HepG2 (cell line): ENCODE measurements around the gene PTPRN. TPM values are rescaled to one million over a fixed set of nuclear protein-coding genes. Genes with fewer than 3 reads are reported as not detected.

Experiments used
- DR1 ChIP-seq: sonication (generic); formaldehyde crosslinking; IDR thresholded peaks from 2 replicates; pipeline ENCODE4 v1.8.0; 2021; ENCODE audit warnings: mild to moderate bottlenecking, missing genetic modification reagents, inconsistent platforms
- GPN1 ChIP-seq: sonication (generic); formaldehyde crosslinking; IDR thresholded peaks from 2 replicates; pipeline ENCODE4 v1.5.1; 2020; ENCODE audit warnings: missing genetic modification reagents, borderline replicate concordance
- MBD4 ChIP-seq: IDR thresholded peaks from 2 replicates; pipeline ENCODE4 v1.6.1; 2012; ENCODE audit warnings: low read length, inconsistent platforms, borderline replicate concordance
- MTF2 ChIP-seq: sonication (generic); formaldehyde crosslinking; IDR thresholded peaks from 2 replicates; pipeline ENCODE4 v1.5.0; 2020; ENCODE audit warnings: missing genetic modification reagents, borderline replicate concordance
- NFE2L1 ChIP-seq: sonication (generic); formaldehyde crosslinking; IDR thresholded peaks from 2 replicates; pipeline ENCODE4 v1.4.0; 2020; ENCODE audit warnings: missing genetic modification reagents, mild to moderate bottlenecking, borderline replicate concordance
- RAD21 ChIP-seq: fragments of 450-650 bp; formaldehyde crosslinking; IDR thresholded peaks from 2 replicates; pipeline ENCODE4 v1.5.0; 2020; ENCODE audit warnings: mild to moderate bottlenecking
- SUZ12 ChIP-seq: fragments of 150-350 bp; IDR thresholded peaks from 2 replicates; pipeline ENCODE4 v1.6.1; 2014; ENCODE audit warnings: low read depth, low read length
- TGIF2 ChIP-seq: IDR thresholded peaks from 2 replicates; pipeline ENCODE4 v1.6.1; 2016; ENCODE audit warnings: control low read depth, missing compliant biosample characterization
- ZBTB7A ChIP-seq: sonication (generic); formaldehyde crosslinking; IDR thresholded peaks from 2 replicates; pipeline ENCODE4 v1.8.0; 2022; ENCODE audit warnings: mild to moderate bottlenecking, missing genetic modification reagents
- ZNF44 ChIP-seq: sonication (generic); formaldehyde crosslinking; IDR thresholded peaks from 2 replicates; pipeline ENCODE4 v1.5.1; 2020; ENCODE audit warnings: mild to moderate bottlenecking, missing genetic modification reagents
- ZNF629 ChIP-seq: sonication (generic); formaldehyde crosslinking; conservative IDR thresholded peaks from 2 replicates; pipeline ENCODE4 v1.5.0; 2020; ENCODE audit warnings: missing genetic modification reagents
- ZNF766 ChIP-seq: sonication (generic); formaldehyde crosslinking; IDR thresholded peaks from 2 replicates; pipeline ENCODE4 v1.5.0; 2020; ENCODE audit warnings: missing genetic modification reagents, borderline replicate concordance
- polyA plus RNA-seq, 8 experiments: library from polyadenylated mRNA; depleted of rRNA in 3 of 8; stranded (reverse) in 7 of 8; unstranded in 1 of 8; fragments of >200 nt; fragmentation: Illumina TruSeq in 4 of 8; extraction: Trizol in 4 of 8; gene quantifications; 2 replicates each; pipeline versions ENCODE4 v1.2.1 to v1.2.3, GENCODE V29; 2011 to 2016; ENCODE audit warnings: low read depth in 4 of 8, missing spikeins in 1 of 8, mixed read lengths in 1 of 8; ENCODE audit not compliant: insufficient read depth in 1 of 8
- total RNA-seq, 5 experiments: library from RNA; depleted of rRNA; stranded (reverse); fragments of >200 nt; fragmentation: Illumina TruSeq; extraction: Trizol; gene quantifications; 2 replicates each; pipeline ENCODE4 v1.2.3, GENCODE V29; 2016; ENCODE audit warnings: low read depth in 1 of 5
- TF ChIP-seq, protein P1 (sequence below): sonication (generic); formaldehyde crosslinking; IDR thresholded peaks from 2 replicates; pipeline ENCODE4 v1.5.1; 2020; ENCODE audit warnings: missing genetic modification reagents, mild to moderate bottlenecking, borderline replicate concordance
- TF ChIP-seq, protein P2 (sequence below): IDR thresholded peaks from 2 replicates; pipeline ENCODE4 v1.6.1; 2016; ENCODE audit warnings: missing biosample characterization, missing genetic modification reagents, low read depth
- TF ChIP-seq, protein P3 (sequence below), 2 experiments: sonication (generic) in 1 of 2; formaldehyde crosslinking in 1 of 2; IDR thresholded peaks; 2 replicates each; pipeline versions ENCODE4 v1.5.1 to v1.6.1; 2011 to 2020; ENCODE audit warnings: borderline replicate concordance in 1 of 2, low read depth in 1 of 2, low read length in 1 of 2, mild to moderate bottlenecking in 1 of 2, missing genetic modification reagents in 1 of 2, moderate library complexity in 1 of 2
- TF ChIP-seq, protein P4 (sequence below): sonication (generic); formaldehyde crosslinking; IDR thresholded peaks from 2 replicates; pipeline ENCODE4 v1.4.0; 2020; ENCODE audit warnings: mild to moderate bottlenecking, missing genetic modification reagents
- TF ChIP-seq, protein P5 (sequence below): sonication (generic); formaldehyde crosslinking; IDR thresholded peaks from 2 replicates; pipeline ENCODE4 v1.5.1; 2020; ENCODE audit warnings: missing genetic modification reagents, mild to moderate bottlenecking, borderline replicate concordance
- TF ChIP-seq, protein P6 (sequence below): IDR thresholded peaks from 2 replicates; pipeline ENCODE4 v1.6.1; 2016; ENCODE audit warnings: missing compliant biosample characterization, missing genetic modification reagents, borderline replicate concordance

PTPRN gene
- total and polyA plus RNA-seq, 2 of the 13 experiments (the other 11 are each of a cell fraction or from before 2014, with no cell fraction given) = 0.26 TPM; not detected in 1

DNA sequence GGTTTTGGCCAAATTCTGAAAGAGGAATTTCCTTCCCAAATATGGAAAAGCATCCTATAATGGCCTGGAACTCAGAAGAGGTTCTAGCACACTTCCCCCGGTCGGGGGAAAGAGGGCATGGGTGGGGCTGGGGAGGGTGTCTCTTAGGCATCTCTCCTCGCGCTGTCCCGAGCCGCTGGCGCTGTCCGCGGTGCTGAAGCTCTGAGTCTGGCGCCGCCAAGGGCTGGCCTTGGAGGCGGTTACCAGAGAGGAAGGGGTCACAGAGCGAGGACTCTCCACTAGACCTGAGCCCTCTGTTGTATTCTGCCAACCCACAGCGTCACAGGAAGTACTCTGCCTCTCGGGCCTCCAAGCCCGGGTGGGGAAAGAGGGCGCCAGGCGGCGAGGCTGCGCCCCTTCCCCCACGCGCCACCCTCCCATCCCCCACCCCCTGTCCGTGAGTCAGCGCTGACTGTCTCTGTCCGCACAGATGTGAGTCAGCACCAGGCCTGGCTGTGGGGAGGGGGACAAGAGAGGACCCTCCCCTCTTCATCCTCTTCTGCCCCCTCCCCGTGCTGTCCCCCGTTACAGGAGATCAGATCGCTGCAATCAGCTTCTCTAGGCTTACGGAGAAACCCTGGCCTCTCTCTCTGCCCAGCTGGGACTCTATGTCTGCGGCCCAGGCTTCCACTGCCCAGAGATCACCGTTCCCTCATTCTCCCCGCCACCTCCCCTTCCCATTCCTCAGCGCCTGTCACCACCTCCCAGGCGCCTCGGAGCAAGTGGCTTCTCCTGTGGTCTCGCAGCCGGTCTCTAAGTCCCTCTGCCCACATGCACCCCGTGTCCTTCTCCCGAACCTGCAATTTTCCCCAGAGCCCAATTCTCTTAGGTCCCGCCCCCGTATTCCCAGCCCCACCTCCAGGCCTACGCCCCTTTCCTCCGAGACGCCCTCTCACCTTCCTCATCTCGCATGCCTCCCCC lies 779 bp downstream of the PTPRN start (continued):
- TF ChIP-seq, protein P1, sequence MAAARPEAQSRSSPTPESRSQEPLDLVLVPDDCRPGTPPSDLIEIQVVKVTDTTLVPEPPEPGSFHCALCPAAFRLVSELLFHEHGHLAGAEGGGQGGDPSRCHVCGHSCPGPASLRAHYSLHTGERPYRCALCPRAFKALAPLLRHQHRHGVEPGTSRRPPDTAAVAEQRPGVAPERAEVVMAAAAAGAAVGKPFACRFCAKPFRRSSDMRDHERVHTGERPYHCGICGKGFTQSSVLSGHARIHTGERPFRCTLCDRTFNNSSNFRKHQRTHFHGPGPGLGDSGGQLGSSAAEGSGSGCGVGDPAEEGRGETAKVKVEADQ (CRISPR knock-in tag) = no peak; the same call in 1 of the 2 replicates
- TF ChIP-seq ZNF44 (CRISPR knock-in tag) (no peak), GPN1 (CRISPR knock-in tag) (peak; percentile 97), DR1 (CRISPR knock-in tag) (no peak; the same call in 1 of the 2 replicates), MBD4 (no peak), ZBTB7A (CRISPR knock-in tag) (peak; percentile 61; the same call in 1 of the 2 replicates), ZNF766 (peak; percentile 98), SUZ12 (0 out of 2 replicates have a peak, but pooled peaks have one; percentile 8), ZNF629 (CRISPR knock-in tag) (0 out of 2 replicates have a peak, but pooled peaks have one; percentile 14), MTF2 (CRISPR knock-in tag) (peak; percentile 77; the same call in 1 of the 2 replicates), TGIF2 (CRISPR knock-in tag) (peak; percentile 97), RAD21 (0 out of 2 replicates have a peak, but pooled peaks have one; percentile 27), NFE2L1 (no peak)
- TF ChIP-seq, protein P2, sequence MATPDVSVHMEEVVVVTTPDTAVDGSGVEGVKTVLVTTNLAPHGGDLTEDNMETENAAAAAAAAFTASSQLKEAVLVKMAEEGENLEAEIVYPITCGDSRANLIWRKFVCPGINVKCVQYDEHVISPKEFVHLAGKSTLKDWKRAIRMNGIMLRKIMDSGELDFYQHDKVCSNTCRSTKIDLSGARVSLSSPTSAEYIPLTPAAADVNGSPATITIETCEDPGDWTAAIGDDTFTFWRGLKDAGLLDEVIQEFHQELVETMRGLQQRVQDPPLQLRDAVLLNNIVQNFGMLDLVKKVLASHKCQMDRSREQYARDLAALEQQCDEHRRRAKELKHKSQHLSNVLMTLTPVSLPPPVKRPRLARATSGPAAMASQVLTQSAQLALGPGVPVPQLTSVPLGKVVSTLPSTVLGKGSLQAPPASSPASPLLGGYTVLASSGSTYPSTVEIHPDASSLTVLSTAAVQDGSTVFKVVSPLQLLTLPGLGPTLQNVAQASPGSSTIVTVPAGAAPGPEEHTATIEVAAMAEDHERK (CRISPR knock-in tag) = no peak; the same call in 1 of the 2 replicates
- TF ChIP-seq, protein P3, sequence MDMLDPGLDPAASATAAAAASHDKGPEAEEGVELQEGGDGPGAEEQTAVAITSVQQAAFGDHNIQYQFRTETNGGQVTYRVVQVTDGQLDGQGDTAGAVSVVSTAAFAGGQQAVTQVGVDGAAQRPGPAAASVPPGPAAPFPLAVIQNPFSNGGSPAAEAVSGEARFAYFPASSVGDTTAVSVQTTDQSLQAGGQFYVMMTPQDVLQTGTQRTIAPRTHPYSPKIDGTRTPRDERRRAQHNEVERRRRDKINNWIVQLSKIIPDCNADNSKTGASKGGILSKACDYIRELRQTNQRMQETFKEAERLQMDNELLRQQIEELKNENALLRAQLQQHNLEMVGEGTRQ (IDR thresholded peaks at IDR 0.05; ENCODE audit: low read depth, low read length) = no peak
- TF ChIP-seq, protein P3 (CRISPR knock-in tag; IDR thresholded peaks at IDR 0.05; ENCODE audit: borderline replicate concordance) = no peak
- TF ChIP-seq, protein P4, sequence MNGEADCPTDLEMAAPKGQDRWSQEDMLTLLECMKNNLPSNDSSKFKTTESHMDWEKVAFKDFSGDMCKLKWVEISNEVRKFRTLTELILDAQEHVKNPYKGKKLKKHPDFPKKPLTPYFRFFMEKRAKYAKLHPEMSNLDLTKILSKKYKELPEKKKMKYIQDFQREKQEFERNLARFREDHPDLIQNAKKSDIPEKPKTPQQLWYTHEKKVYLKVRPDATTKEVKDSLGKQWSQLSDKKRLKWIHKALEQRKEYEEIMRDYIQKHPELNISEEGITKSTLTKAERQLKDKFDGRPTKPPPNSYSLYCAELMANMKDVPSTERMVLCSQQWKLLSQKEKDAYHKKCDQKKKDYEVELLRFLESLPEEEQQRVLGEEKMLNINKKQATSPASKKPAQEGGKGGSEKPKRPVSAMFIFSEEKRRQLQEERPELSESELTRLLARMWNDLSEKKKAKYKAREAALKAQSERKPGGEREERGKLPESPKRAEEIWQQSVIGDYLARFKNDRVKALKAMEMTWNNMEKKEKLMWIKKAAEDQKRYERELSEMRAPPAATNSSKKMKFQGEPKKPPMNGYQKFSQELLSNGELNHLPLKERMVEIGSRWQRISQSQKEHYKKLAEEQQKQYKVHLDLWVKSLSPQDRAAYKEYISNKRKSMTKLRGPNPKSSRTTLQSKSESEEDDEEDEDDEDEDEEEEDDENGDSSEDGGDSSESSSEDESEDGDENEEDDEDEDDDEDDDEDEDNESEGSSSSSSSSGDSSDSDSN = no peak
- TF ChIP-seq, protein P5, sequence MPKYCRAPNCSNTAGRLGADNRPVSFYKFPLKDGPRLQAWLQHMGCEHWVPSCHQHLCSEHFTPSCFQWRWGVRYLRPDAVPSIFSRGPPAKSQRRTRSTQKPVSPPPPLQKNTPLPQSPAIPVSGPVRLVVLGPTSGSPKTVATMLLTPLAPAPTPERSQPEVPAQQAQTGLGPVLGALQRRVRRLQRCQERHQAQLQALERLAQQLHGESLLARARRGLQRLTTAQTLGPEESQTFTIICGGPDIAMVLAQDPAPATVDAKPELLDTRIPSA (CRISPR knock-in tag) = peak; percentile 96
- TF ChIP-seq, protein P6, sequence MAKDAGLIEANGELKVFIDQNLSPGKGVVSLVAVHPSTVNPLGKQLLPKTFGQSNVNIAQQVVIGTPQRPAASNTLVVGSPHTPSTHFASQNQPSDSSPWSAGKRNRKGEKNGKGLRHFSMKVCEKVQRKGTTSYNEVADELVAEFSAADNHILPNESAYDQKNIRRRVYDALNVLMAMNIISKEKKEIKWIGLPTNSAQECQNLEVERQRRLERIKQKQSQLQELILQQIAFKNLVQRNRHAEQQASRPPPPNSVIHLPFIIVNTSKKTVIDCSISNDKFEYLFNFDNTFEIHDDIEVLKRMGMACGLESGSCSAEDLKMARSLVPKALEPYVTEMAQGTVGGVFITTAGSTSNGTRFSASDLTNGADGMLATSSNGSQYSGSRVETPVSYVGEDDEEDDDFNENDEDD (CRISPR knock-in tag) = peak; percentile 49; the same call in 1 of the 2 replicates
